Fibroblast of pulmonary artery (primary cell): Measurements from ENCODE around the gene SRD5A1.

Source experiments
- DNase-seq: peaks from one replicate; pipeline ENCODE4 v3.0.0-alpha.2; 2010; ENCODE audit warnings: low read depth
- H3K4me3 ChIP-seq: replicated peaks from 2 replicates; pipeline ENCODE4 v1.5.1; 2011; ENCODE audit warnings: low read depth, mild to moderate bottlenecking, control low read depth, low read length, moderate library complexity
- CTCF ChIP-seq: IDR thresholded peaks from 2 replicates; pipeline ENCODE4 v1.5.1; 2011; ENCODE audit warnings: mild to moderate bottlenecking, control low read depth, low read length, inconsistent platforms; ENCODE audit errors: missing control alignments

Gene SRD5A1

GRCh38 chr5:6649681-6650080, 16.4 kb downstream of the SRD5A1 start:
- no peak for DNase-seq
- no peak overlapping the region for H3K4me3 ChIP-seq
- TF ChIP-seq CTCF: no peak

GRCh38 chr5:6652025-6652424, 18.8 kb downstream of the SRD5A1 start:
- no peak for TF ChIP-seq CTCF
- DNase-seq: no peak
- H3K4me3 ChIP-seq: no peak overlapping the region

DNA sequence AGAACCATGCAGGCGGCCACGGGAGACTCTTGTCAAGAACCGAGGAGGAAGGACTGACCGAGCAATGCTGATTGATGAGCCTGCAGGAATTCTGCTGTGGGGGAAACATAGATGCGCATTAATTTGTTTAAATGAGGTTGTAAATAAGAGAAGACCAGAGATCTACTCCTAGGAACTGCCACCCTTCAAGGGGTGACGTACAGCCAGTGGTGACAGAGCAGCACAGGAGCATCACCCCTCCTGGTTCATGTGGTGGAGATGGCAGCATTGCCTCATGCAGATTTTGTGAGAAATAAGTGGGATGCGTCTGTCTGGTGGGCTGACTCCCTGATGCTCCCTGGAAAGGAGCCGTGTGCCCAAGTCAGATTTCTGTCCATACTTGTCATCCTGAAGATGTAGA, 22.2 kb downstream of the SRD5A1 start:
- no peak overlapping the region for H3K4me3 ChIP-seq
- no peak for TF ChIP-seq CTCF
- no peak for DNase-seq

DNA sequence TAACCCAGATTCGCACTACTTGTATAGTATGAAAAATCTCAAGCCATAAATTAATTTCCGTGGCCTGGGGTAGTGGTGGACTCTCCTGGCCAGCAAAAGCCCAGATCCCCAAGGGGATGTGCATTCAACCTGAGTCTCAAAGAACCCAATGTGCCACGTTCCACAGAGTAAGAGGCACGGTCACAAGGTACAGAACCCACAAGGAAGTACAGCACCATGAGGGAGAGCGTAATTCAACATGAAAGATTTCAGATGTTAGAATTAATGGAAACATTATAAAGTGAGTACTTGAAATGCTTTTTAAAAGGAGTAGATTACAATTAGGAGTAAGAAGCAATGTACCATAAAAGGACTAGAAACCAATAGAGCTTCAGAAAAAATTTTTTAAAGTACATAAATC, 23.4 kb downstream of the SRD5A1 start:
- H3K4me3 ChIP-seq: no peak overlapping the region
- no peak for TF ChIP-seq CTCF
- DNase-seq: no peak

DNA sequence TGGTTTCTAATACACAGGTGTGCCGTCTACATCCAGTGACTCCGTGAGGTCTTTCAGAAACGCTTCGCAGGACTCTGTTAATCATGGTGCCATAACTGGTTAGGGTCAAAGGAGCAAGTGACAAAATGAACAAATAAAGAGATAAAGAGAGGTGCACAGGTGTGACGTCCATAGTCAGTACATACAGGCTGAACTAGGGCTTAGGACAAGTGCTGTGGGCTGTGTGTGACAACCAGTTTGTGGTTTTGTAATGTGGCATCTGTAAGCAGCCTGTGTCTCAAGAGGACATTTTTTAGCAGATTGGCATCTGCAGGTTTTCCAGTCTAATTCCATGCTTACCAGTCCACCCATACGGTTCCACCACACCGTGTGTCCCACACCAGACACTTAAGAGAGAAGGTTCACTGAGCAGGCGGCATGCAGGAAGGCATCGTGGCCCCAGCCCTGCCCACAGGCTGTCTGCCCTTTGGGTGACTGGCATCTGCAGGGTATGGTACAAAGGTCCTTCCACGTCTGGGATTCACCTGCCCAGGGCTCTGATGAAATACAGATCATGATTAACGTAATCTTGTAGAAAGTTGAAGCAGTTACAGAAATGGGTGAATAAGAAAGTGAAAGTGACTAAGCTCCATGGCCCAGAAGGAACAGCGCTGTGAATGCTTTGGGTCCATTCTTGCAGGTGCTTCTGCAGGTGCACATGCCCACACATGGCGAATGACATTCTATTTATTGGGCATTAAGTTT, 26.9 kb downstream of the SRD5A1 start:
- no peak for DNase-seq
- no peak for TF ChIP-seq CTCF
- no peak overlapping the region for H3K4me3 ChIP-seq

GRCh38 chr5:6660688-6661087, 27.4 kb downstream of the SRD5A1 start:
- no peak overlapping the region for H3K4me3 ChIP-seq
- no peak for TF ChIP-seq CTCF
- DNase-seq: no peak

GRCh38 chr5:6666762-6667161, 33.5 kb downstream of the SRD5A1 start:
- H3K4me3 ChIP-seq: no peak overlapping the region
- no peak for TF ChIP-seq CTCF
- DNase-seq: no peak
